Activated CD4-positive, alpha-beta T cell treated with anti-CD3 and anti-CD28 coated beads, Interleukin-2, amount 50 U/mL, for 24 hours (primary cell): ENCODE data around the gene ARF5.
A peak's percentile ranks its signal among the peaks of the same experiment; 100 is the strongest.
"Not testable (repeated sequence)": the region's sequence is repeated elsewhere in the genome, so short reads cannot be mapped to it uniquely, and the experiment has no call there.

Source experiments
- DNase-seq, 2 donors: peaks; one replicate each; pipeline ENCODE4 v3.0.0-alpha.2; 2020; ENCODE audit warnings: low read depth in 1 of 2, low spot score in 1 of 2

The ARF5 gene

DNA sequence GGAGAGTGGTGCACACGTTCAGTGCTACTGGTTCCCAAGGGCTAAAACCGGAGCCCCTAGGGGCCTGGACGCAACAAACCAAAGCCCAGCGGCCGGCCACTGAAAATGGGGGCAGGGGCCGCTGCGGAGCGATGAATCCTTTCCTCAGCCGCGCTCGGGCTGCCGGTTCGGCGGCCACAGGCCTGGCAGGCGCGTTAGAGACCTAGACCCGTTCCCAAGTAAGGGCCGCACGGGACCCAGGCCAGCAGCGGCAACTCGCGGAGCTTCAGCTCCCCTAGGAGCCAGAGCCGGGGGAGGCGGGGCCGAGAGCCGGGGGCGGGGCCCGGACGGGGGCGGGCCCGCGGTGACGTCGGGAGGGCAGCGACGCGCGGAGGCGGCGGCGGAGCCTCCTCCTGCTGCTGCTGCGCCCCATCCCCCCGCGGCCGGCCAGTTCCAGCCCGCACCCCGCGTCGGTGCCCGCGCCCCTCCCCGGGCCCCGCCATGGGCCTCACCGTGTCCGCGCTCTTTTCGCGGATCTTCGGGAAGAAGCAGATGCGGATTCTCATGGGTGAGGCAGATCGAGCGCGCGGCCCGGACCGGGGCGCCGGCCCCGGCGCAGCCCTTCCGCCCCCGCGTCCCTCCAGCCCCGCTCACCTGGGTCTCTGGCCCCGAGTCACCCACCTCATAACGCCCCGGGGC, at the start of gene ARF5:
Gene ARF5, plus strand, starts transcription at position 393 of the 678 bp plus-strand sequence. Its CDS starts 88 bp downstream, at position 481.
- DNase-seq = peak; percentile 76 to 85

DNA sequence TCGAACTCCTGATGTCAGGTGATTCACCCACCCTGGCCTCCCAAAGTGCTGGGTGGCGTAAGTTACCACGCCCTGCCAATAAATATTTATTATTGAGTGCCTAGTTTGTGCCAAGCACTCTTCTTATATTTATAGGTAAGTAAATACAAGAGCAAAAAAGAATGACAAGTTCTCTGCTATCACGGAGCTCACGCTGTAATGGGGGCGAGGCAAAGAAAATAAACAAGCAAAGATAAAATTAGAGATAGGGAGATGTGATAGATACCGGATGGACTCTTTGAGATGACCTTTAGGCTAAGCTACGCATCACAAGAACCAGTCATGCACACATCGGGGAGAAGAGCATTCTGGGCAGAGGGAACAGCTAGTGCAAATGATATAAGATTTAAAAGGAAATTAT, 49.1 kb upstream of the ARF5 start:
- no peak for DNase-seq

DNA sequence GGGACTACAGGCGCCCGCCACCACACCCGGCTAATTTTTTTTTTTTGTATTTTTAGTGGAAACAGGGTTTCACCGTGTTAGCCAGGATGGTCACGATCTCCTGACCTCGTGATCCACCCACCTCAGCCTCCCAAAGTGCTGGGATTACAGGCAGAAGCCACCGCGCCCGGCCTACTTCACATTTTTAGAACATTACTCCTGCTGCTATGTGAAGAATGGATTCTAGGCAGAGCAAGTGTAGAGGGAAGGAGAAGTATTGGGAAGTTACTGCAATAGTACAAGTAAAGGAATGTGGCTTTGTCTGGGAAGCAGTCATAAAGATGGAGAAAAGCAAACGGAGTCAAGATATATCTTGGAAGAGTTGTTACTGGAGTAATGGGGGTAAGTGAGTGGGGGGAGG, 47.8 kb upstream of the ARF5 start:
- DNase-seq = not testable (repeated sequence)

DNA sequence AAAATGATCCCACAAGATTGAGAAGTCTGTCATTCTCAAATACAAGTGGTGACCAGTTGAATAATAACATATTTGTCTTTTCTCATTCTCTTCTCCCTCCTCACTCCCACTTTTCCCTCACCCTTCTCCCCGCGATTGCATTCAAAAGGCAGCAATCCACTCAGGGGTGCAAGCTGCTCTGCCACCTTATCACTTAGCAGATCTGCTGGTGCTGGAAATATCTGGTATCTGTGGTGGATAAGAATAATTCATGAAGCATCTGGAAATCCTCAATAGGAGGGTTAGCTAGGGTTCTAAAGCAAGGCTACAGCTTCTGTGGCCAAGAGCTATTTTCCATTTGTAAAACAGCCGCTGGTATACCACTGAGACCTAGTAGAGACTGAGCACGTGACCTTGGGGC, 46.7 kb upstream of the ARF5 start:
- DNase-seq = no peak

DNA sequence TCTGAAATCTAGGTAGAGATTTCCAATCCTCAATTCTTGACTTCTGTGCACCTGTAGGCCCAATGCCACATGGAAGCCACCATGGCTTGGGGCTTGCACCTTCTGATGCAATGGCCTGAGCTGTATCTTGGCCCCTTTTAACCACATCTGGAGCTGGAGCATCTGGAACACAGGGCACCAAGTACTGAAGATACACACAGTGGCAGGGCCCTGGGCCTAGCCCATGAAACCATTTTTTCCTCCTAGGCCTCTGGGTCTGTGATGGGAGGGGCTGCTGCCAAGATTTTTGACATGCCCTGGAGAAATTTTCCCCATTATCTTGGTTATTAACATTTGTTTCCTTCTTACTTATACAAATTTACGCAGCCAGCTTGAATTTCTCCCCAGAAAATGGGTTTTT, 41.9 kb upstream of the ARF5 start:
- DNase-seq = no peak

DNA sequence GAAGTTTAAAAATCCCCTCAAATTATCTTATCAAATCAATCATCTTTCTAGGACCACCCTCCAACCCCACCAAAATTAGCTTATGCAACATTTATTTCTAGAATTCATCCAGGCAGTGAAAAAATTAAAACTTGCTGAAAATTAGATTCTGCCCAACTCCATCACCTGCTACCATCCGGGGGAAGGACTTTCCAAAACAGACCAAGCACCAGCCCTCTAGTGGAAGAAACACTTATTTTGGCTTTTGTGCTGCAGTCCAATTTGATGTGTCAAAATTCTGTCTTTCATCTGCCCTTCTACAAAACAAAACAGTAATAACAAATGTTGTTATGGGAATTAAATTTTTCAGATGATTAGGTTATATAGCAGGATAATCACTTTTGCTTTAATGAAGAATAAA, 38.0 kb upstream of the ARF5 start:
- no peak for DNase-seq

DNA sequence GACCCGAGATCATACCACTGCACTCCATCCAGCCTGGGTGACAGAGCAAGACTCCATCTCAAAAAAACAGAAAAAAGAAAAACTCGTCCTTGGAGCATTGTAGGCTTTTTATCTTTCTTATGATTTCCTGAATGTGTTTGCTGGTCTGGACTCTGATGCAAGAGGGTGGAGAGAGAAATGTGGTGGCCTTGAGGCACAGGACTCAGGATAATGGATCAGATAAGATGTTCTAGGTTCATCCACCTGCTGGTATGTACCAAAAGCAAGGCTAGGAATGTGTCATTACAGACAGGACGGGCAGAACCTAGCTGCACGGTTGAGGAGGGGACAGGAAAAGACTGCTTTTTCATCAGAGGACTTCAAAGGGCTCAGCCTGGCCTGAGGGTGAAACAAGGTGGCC, 36.3 kb upstream of the ARF5 start:
- DNase-seq = no peak

DNA sequence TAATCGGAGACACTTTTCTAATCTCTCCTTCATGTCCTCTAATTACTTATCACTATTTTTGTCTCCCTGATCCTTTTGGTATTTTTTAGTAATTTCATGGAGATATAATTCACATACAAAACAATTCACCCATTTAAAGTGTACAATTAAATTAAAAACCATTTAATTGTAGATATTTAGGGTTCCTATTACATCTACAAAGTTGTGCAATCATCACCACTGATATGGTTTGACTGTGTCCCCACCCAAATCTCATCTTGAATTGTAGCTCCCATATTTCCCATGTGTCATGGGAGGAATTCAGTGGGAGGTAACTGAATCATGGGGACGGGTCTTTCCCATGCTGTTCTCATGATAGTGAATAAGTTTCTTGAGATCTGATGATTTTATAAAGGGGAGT, 31.8 kb upstream of the ARF5 start:
- no peak for DNase-seq

DNA sequence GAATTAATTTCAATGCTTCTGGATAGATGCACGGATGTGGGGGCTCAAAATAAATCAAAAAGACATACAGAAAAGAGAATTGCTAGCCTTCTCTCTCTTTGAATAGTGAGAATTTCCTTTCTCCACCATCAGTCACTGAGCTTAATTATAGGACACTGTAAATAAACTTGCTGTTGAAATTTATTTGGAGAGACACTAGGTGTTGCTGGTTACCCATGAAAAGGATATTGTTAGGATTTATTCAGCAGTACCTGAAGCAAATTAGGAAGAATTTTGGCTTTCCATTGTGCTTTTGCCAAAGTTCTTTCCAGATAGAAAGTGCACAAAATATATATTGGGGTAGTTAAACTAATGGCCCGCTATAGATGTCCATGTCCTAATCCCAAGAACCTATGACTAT, 30.4 kb upstream of the ARF5 start:
- no peak for DNase-seq

DNA sequence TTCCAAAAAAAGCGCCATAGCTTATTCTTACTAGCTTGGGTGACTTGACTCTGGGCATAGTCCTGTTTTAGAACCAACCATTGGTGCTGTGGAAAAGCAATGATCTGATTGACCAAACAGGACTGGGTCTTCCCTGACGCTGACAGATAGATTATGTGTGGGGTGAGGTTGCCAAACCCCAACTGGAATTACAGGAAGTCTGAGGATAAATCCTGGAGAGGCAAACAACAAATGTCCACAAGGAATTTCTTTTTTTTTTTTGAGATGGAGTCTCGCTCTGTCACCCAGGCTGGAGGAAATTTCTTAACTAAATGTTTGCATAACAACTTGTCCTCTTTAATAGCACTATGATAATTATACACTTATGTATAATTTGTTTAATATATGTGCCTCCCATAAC, 22.0 kb upstream of the ARF5 start:
- DNase-seq = no peak

DNA sequence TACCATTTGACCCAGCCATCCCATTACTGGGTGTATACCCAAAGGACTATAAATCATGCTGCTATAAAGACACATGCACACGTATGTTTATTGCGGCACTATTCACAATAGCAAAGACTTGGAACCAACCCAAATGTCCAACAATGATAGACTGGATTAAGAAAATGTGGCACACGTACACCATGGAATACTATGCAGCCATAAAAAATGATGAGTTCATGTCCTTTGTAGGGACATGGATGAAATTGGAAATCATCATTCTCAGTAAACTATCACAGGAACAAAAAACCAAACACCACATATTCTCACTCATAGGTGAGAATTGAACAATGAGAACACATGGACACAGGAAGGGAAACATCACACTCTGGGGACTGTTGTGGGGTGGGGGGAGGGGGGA, 20.2 kb upstream of the ARF5 start:
- DNase-seq = not testable (repeated sequence)

DNA sequence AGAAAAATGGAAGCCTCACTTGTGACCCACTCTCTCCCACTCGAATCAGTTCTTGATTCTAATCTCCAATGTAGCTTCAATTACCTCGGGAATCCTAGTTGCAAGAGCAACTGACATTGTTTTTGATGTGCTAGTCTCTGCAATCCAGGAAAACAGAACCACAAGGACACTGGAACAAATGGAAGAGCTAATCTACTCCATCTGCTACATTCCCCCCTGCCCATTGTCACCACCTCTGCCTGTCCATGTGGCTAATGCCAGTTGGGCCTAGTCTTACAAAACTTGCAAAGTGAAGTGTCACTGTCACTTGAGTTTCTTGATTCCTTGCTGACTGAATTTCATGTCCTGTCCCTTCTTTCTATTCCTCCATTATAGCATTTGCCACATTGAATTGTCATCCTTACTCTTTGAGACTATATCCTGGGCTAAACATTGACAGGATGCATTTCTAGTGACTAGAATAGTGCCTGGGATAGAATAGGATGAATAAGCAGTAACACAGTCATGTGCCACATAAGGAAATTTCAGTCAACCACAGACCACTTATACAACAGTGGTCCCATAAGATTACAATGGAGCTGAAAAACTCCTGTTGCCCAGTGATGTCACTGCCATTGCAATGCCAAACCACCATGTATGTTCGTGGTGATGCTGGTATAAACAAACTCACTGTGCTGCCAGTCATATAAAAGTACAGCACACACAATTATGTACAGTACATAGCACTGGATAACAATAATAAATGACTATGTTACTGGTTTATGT, 16.3 kb upstream of the ARF5 start:
- no peak for DNase-seq

DNA sequence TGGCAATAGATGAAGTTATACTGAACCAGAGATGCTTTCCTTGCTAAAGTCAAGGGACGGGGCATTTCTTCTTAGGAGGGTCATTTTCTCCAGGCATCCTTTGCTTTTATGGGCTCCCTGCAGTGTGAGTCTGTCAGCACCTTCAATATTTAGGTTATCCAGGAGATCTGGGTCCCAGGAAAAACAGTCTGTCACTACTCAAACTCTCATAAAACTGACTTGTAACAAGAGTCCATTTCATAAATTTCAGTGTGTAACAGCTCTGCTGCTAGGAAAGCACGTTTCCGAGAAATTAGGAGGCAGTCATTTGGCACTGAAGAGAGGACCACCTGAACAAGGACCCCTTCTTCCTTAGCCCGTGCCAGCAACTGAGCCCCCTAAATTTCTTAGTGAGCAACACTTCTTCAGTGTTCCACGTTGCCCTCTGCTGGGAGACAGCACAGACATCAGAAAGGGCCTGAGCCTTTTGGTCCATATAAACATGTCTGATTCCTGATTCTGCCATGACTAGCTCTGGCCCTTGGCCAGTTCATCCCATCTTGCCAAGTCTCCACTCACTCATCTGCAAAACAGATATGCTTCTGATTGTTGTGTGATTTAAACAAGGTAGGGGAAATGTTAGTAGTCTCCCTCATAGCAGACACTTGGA, 10.1 kb upstream of the ARF5 start:
- no peak for DNase-seq

DNA sequence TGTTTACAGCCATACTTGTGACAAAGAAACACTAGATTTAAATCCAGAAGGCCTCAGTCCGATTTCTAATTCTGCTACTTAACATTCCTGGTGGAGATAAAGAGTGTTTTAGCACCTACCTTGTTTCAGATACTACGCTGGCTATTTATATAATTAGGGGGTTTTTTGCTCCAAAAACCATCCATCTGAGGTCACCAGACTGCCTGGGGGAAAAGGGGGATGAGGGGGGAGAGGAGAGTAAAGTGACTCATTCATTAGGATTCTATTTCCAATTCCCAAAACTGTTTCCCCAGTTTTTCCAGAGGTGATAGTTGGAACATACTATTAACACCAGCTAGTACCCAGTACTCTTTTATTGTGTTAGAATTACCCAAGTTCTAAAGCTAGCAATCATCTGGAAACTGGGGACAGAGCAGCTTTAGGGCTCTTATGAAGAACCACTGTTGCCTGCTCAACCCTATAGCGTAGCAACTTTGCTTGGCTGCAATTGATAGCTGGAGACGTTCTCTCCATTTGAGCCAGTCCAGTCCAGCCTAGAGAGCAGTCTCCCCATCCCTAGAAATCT, 9.4 kb upstream of the ARF5 start:
- DNase-seq = no peak

DNA sequence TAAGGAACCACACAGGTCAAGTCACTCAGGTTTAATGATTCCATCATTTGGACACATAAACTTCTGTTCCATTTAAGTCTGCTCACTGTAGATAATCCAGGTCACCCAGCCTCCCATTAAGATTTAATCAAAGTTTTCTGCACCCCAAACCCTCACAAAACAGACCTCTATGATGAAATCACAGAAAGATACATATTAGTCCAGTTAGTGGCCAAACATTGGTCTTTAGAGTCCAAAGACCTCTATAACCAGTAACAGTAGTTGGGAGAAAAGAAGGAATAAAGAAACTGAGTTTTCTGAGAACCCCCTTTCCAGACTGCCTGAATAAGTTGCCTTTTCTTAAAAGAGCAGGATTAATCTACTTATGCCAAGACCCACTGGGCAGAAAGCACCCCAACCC, 7.6 kb upstream of the ARF5 start:
- DNase-seq = no peak

DNA sequence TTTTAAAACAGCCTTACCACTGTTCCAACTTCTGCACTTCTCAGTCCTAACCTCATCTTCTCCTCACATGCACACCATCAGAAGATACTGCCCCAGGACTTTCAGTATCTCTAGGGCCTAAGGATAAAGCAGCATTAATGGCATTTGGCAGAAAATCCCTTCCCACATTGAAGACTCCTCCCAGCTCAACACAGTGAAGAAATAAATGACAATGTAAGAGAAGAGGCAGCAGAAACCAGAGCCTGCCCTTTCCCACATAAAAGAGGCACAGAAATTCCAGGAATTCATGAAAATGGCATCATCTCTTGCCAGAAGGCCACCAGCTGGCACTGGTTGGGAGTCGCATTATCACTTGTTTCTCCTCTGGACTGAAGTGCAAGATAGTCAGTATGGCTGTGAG, 6.5 kb upstream of the ARF5 start:
- DNase-seq = no peak

DNA sequence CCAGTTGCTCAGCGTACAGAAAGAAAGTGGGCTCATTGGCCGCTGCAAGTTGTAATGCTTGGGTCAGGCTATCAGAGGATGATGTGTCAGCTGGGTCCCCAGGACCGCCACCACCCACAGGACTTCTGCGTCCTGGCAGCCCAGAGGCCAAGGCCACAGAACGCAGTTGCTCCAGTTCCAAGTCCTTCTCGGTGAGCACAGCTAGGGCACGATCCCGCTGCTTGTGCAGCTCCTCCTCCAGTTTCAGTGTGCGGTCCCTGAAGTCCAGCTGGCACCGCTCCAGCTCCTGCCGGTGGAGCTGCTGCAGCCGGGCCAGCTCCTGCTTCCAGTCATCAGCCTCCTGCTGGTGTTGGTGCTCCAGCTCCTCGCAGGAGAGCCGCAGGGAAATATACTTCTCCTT, 5.8 kb upstream of the ARF5 start:
- no peak for DNase-seq

DNA sequence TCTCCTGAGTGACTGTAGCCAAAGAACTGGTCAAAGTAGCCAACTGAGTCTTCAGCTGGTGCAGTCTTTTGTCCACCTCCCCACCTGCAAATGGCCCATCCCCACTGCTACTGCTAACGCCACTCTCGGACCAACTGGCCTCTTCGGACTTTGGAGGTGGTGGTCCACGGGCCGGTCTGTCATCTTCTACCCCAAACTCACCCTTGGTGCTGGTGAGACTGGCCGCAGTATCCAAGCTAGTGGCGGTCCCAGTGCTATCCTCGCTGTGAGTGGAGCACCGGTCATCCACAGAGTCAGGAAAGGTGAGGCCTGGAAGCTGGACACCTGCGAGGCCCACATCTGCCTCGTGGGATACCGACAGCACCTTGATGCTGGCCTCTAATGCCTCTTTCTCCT, 3.6 kb upstream of the ARF5 start:
- DNase-seq = no peak

DNA sequence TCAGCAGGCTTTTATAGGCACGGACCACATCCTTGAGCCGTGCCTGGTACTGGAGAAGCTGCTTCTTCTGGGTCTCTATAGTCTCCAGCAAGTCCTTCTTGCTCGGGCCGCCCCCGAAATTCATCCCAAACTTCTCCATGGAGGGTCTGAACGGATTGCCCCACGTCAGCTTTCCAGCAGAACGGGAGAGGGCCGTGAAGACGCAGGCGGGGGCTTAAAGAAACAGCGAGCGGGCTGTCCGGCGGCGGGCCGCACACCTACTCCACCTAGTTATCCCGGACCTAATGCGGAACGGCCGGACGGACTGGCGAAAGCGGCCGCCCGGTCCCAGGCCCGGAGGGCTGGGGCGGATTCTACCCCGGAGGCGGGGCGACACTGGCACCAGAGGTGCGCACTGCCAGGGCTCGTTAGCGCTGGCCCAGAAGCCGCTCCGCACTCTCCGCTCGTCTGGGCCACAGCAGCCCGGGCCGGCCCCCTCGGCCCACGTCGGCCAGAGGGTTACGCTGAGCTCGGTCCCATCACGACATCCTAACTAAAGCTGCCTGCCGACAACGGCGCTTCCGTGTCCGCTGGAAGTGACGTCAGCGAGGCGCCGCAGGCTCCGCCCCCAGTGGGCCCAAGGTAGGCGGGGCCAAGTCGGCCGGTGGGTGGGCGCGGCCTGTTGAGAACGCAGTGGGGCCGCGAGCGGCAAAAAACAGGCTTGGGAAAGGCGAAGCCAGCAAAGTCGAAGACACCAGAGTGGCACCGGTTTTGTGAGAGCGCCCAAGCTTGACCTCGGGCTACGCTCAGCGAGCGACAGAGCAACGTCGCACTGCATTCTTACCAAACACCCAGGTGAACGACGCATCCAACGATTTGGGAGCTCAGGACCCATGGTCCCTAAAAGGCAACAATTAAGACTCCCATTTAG, 2.9 kb upstream of the ARF5 start, which contains the start of gene GCC1:
Gene GCC1, minus strand, starts transcription at position 553 of the 910 bp plus-strand sequence. Its CDS starts 414 bp downstream, at position 139.
- DNase-seq = peak; percentile 89 to 91

DNA sequence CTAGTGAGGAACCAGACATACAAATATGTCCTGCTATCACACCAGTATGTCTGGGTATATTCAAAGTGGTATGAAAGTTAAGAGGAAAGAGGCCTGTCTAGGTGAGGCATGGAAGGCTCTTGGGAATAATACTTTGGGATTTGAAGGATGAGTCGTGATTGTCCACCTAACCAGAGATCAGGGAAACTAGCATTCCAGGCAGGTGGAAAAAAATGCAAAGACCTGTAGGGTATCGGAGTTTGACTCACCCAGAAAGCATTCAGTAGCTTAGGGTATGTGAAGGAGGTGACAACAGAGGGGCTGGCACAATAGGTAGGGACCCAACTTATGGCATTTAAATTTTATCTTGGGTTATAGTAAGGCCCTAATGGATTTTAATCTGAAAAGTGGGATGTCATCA, 1.9 kb upstream of the ARF5 start:
- DNase-seq = no peak

DNA sequence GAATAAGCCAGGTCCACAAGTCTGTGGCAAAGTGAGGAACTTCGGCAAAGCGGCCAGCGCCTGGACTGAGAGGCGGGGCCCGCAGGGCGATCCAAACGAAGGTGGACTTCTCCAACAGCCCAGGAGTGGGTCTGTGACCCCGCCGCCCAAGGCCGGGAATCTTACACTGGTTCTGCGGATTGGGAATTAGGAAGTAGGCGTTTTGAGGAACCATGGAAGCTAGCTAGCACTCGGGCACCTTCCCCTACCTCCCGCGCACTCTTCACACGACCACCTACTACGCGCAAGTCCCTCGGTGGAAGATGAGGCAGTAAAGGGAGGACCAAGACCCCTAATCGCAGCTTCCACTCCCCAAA, 570 bp upstream of the ARF5 start:
- no peak for DNase-seq
